GM13976 (cell line): Measurements from ENCODE around the gene ELOVL5.
"Not testable (repeated sequence)": the region's sequence is repeated elsewhere in the genome, so short reads cannot be mapped to it uniquely, and the experiment has no call there.

Experiments
- DNase-seq: peaks from one replicate; pipeline ENCODE4 v3.0.0; 2012; ENCODE audit warnings: low spot score
- CTCF ChIP-seq: IDR thresholded peaks from 2 replicates; pipeline ENCODE4 v1.5.1; 2012; ENCODE audit warnings: borderline replicate concordance, mild to moderate bottlenecking; ENCODE audit not compliant: insufficient read depth; ENCODE audit errors: extremely low read depth, missing control alignments, control extremely low read depth
- in situ Hi-C: fragments of 300-500 bp; cut with MboI; formaldehyde crosslinking; loops from one replicate; pipeline ENCODE4 v1.12.0; 2022; ENCODE audit warnings: low sequenced_read_pairs, mixed read lengths, inconsistent platforms; ENCODE audit not compliant: unreplicated experiment

Gene ELOVL5

DNA sequence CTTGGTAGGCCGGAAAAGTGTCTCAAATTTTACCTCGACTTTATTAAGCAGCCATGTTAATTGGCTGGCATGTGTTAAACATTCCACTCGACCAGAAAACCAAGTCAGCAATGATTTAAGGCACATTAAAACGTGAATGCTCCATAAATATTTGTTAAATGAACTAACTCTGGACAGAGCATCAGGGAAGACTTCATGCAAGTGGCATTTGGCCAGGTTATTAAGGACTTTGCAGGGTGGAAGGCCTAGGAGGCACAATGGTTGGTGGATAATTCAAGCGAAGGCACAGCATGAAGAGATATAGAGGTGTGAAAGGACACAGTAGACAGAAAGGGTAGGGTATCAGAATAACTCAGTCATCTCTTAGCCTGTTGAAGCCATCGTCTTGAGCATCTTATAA, 23.0 kb downstream of the ELOVL5 start:
- no peak for DNase-seq
- in situ Hi-C loops: no loop called here
- no peak for TF ChIP-seq CTCF

GRCh38 chr6:53322188-53323029, 26.3 kb downstream of the ELOVL5 start:
- TF ChIP-seq CTCF: no peak
- no peak for DNase-seq
- in situ Hi-C loops: no loop called here

GRCh38 chr6:53321701-53322100, 27.0 kb downstream of the ELOVL5 start:
- in situ Hi-C loops: no loop called here
- no peak for DNase-seq
- TF ChIP-seq CTCF: no peak

DNA sequence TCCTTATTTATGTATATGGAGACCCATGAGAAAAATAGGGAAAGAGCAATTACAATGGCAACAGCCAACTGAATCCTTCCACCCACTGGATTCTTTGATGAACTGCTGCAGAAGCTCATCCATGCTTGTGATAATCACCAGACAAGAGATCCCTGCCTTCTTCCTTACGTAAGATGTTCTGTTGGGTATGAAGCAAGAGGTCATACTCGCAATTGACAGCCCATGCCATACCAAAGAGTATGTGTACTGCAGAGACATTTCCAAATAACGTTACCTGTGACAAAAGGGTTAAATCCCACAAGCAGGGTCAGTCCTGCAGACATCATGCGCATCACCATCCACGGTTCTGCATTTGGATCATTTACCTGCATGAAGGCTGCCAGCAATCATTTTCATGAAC, 27.8 kb downstream of the ELOVL5 start:
- in situ Hi-C loops: no loop called here
- TF ChIP-seq CTCF: no peak
- no peak for DNase-seq

- no peak for TF ChIP-seq CTCF
- no peak for DNase-seq
- in situ Hi-C loops: no loop called here
Measured at GRCh38 chr6:53318429-53318828, 30.3 kb downstream of the ELOVL5 start.

DNA sequence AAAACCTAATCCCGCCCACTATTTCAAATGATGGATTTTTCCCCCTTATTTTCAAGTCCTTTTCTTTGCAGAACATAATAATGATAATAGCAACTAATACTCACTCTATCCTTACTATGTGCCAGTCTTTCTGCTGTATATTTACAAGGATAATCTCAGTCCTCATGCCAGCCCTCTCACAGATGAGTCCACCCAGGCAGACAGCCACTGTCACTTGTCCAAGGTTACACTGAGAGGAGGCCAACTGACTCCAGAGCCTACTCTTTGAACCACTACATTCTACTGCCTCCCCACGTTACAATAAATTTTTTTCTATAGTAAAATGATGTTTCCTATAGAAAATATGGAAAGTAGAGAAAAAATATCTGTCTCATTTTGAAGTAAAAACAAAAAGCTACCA, 30.9 kb downstream of the ELOVL5 start:
- no peak for TF ChIP-seq CTCF
- no peak for DNase-seq
- in situ Hi-C loops: no loop called here

DNA sequence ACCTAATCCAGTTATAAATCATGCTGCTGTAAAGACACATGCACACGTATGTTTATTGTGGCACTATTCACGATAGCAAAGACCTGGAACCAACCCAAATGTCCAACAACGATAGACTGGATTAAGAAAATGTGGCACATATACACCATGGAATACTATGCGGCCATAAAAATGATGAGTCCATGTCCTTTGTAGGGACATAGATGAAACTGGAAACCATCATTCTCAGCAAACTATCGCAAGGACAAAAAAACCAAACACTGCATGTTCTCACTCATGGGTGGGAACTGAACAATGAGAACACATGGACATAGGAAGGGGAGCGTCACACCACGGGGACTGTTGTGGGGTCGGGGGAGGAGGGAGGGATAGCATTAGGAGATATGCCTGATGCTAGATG, 31.5 kb downstream of the ELOVL5 start:
- in situ Hi-C loops, DNase-seq: not testable (repeated sequence)
